Activated CD4-positive, CD25-positive, alpha-beta regulatory T cell treated with anti-CD3 and anti-CD28 coated beads, Interleukin-2, amount 50 U/mL, for 72 hours (primary cell): Measurements from ENCODE around the gene NECAB2.

Experiments
- DNase-seq: peaks from one replicate; pipeline ENCODE4 v3.0.0; 2021

NECAB2 gene

GRCh38 chr16:84047626-84048025 lies 79.6 kb downstream of the NECAB2 start:
- no peak for DNase-seq

- no peak for DNase-seq
These were observed 80.2 kb downstream of the NECAB2 start for GRCh38 chr16:84048270-84048669.

- DNase-seq = no peak
These were observed 80.8 kb downstream of the NECAB2 start for GRCh38 chr16:84048871-84049270.

GRCh38 chr16:84049403-84050060 lies 81.5 kb downstream of the NECAB2 start:
- DNase-seq = no peak

GRCh38 chr16:84050316-84050715 lies 82.3 kb downstream of the NECAB2 start:
- DNase-seq = no peak

GRCh38 chr16:84052071-84052622 lies 84.1 kb downstream of the NECAB2 start:
- no peak for DNase-seq
